Kidney (tissue), 14 donors: ENCODE results near the gene GVQW3. TPM values are rescaled to one million over a fixed set of nuclear protein-coding genes. Genes with fewer than 3 reads are reported as not detected.
"Not testable (repeated sequence)": the region's sequence is repeated elsewhere in the genome, so short reads cannot be mapped to it uniquely, and the experiment has no call there.

Experiments
- DNase-seq, 5 donors: peaks; one replicate each; pipeline ENCODE4 v3.0.0-alpha.2; 2013 to 2020
- FAIRE-seq: peaks from 2 replicates; lab custom pipeline; 2012; peaks lifted over from hg19 to GRCh38; lab: Jason Lieb, UNC
- H3K27ac ChIP-seq, 2 donors: one replicate each; pipeline ENCODE4 v1.7.0; 2013; ENCODE audit warnings: low read depth in 2 of 2, low read length in 2 of 2, inconsistent platforms in 1 of 2
- H3K27me3 ChIP-seq: one replicate; pipeline ENCODE4 v1.7.1; 2013; ENCODE audit warnings: low read length, inconsistent platforms; ENCODE audit not compliant: control insufficient read depth, insufficient read depth
- H3K36me3 ChIP-seq, 3 donors: one replicate each; pipeline versions ENCODE4 v1.7.0 to v1.7.1; 2013; ENCODE audit warnings: low read length in 3 of 3, control low read depth in 1 of 3, inconsistent platforms in 1 of 3; ENCODE audit not compliant: insufficient read depth in 3 of 3, control insufficient read depth in 2 of 3
- H3K4me1 ChIP-seq, 3 donors: one replicate each; pipeline versions ENCODE4 v1.7.0 to v1.7.1; 2013; ENCODE audit warnings: low read length in 3 of 3, inconsistent platforms in 1 of 3, low read depth in 1 of 3; ENCODE audit not compliant: control insufficient read depth in 2 of 3, insufficient read depth in 2 of 3
- H3K4me3 ChIP-seq, 3 donors: one replicate each; pipeline versions ENCODE4 v1.7.0 to v1.8.1; 2013; ENCODE audit warnings: low read length in 3 of 3, control low read depth in 1 of 3, inconsistent platforms in 1 of 3
- H3K9ac ChIP-seq, 3 donors: one replicate each; pipeline versions ENCODE4 v1.7.0 to v1.7.1; 2013; ENCODE audit warnings: low read length in 3 of 3, control low read depth in 1 of 3, inconsistent platforms in 1 of 3
- H3K9me3 ChIP-seq, 3 donors: one replicate each; pipeline versions ENCODE4 v1.7.0 to v1.7.1; 2013; ENCODE audit warnings: low read length in 3 of 3, control low read depth in 1 of 3, inconsistent platforms in 1 of 3; ENCODE audit not compliant: control insufficient read depth in 2 of 3, insufficient read depth in 1 of 3
- intact Hi-C: fragments of 100-400 bp; cut with DNase I; formaldehyde crosslinking; loops from one replicate; pipeline ENCODE4 v1.11.1; 2022
- polyA plus RNA-seq: library from polyadenylated mRNA; stranded (reverse); fragments of 350-450 nt; fragmentation: Illumina TruSeq; extraction: RNeasy Lipid Tissue Mini Kit (QIAGEN cat#74804); gene quantifications from one replicate; pipeline ENCODE4 v1.2.3, GENCODE V29; 2014; ENCODE audit warnings: low read depth, low replicate concordance; ENCODE audit not compliant: insufficient read depth
- total RNA-seq: library from RNA; stranded (reverse); fragmentation: NEBNext Ultra II Directional; extraction: Animal tissue kit (Norgen Biotek cat#: 25700); gene quantifications from one replicate; pipeline ENCODE4 v1.2.1, GENCODE V29; 2021
- TF ChIP-seq, protein P1 (sequence below): IDR thresholded peaks from 3 replicates; pipeline ENCODE4 v1.5.1; 2012; ENCODE audit warnings: mild to moderate bottlenecking, moderate library complexity, borderline replicate concordance; ENCODE audit not compliant: insufficient read depth; ENCODE audit errors: extremely low read depth
- donor health status: control.
- donor health status: control.
- donor health status: control.
- donor health status: control.
- donor health status: control.
- donor health status: DM: yes; HTN: yes; CAD: no.
- donor health status: Normal renal cell carcinoma (clear cell type).

Gene GVQW3
- total and polyA plus RNA-seq, 2 donors from 2014 or later = 1.4 to 3.4 TPM

DNA sequence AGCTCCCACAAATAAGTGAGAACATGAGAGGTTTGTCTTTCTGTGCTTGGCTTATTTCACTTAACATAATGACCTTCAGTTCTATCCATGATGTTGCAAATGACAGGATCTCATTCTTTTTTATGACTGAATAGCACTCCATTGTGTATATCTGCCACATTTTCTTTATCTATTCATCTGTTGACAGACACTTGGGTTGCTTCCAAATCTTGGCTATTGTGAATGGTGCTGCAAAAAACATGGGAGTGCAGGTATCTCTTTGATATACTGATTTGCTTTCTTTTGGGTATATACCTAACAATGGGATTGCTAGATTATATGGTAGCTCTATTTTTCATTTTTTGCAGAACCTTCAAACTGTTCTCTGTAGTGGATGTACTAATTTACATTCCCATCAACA lies 13.3 kb downstream of the GVQW3 start:
- FAIRE-seq (no peak), DNase-seq (no peak)
- Histone ChIP-seq H3K27ac (no peak overlapping the region), H3K9ac (no peak overlapping the region), H3K36me3 (no peaks in the 10 kb centered on the region), H3K4me1 (peaks cover 0 to 6% (median 3%) of the 10 kb centered on the region in 3 donors), H3K27me3 (no peaks in the 10 kb centered on the region), H3K4me3 (no peak overlapping the region), H3K9me3 (no peaks in the 10 kb centered on the region)
- TF ChIP-seq, protein P1, sequence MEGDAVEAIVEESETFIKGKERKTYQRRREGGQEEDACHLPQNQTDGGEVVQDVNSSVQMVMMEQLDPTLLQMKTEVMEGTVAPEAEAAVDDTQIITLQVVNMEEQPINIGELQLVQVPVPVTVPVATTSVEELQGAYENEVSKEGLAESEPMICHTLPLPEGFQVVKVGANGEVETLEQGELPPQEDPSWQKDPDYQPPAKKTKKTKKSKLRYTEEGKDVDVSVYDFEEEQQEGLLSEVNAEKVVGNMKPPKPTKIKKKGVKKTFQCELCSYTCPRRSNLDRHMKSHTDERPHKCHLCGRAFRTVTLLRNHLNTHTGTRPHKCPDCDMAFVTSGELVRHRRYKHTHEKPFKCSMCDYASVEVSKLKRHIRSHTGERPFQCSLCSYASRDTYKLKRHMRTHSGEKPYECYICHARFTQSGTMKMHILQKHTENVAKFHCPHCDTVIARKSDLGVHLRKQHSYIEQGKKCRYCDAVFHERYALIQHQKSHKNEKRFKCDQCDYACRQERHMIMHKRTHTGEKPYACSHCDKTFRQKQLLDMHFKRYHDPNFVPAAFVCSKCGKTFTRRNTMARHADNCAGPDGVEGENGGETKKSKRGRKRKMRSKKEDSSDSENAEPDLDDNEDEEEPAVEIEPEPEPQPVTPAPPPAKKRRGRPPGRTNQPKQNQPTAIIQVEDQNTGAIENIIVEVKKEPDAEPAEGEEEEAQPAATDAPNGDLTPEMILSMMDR = no peak
- intact Hi-C loops = no loop called here

DNA sequence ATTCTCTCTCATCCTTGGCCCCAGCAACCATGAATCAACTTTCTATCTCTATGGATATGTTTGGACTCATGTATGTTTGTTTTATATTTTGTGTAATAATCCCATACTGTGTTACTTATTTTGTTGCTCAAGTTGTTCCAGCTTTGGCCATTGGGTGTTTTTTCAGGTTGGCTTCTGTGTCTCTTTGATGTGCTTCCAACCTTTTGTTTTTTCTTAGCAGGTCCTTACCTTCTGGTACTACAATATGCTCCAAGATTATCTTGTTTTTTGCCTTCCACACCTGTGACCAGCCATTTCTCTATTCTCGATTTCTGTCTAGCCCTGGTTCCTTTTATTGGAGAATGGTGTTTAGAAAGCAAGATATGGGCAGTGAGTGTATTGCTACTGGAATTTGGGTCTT lies 14.2 kb downstream of the GVQW3 start:
- FAIRE-seq = no peak
- TF ChIP-seq, protein P1 = no peak
- no peak overlapping the region for H3K4me3 ChIP-seq
- no peaks in the 10 kb centered on the region for H3K9me3 ChIP-seq
- no peaks in the 10 kb centered on the region for H3K36me3 ChIP-seq
- no peak overlapping the region for H3K27ac ChIP-seq
- H3K27me3 ChIP-seq = no peaks in the 10 kb centered on the region
- intact Hi-C loops = no loop called here
- no peak for DNase-seq
- peaks cover 0 to 6% (median 3%) of the 10 kb centered on the region in 3 donors for H3K4me1 ChIP-seq
- H3K9ac ChIP-seq = no peak overlapping the region

DNA sequence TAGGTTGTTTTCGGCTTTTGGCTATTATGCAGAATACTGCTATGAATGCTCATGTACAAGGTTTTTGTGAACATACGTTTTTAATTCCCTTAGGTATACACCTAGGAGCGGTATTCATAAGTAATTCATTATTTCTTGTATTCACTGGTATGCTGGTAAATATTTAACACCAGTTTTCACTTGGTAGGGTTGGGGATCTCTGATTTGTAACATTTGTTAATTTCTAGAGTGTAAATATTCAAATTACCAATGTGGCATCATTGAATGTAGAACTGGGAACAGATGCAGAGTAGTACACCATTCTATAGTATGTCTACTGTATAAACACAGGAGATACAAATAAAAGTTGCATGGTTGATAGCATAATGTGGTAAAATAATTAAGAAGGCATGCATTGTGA lies 16.3 kb downstream of the GVQW3 start:
- Histone ChIP-seq H3K27ac (no peak overlapping the region), H3K36me3 (no peaks in the 10 kb centered on the region), H3K4me1 (no peaks in the 10 kb centered on the region), H3K4me3 (no peak overlapping the region), H3K9ac (no peak overlapping the region), H3K27me3 (no peaks in the 10 kb centered on the region), H3K9me3 (no peaks in the 10 kb centered on the region)
- intact Hi-C loops = no loop called here
- TF ChIP-seq, protein P1 = no peak
- DNase-seq = no peak
- no peak for FAIRE-seq

DNA sequence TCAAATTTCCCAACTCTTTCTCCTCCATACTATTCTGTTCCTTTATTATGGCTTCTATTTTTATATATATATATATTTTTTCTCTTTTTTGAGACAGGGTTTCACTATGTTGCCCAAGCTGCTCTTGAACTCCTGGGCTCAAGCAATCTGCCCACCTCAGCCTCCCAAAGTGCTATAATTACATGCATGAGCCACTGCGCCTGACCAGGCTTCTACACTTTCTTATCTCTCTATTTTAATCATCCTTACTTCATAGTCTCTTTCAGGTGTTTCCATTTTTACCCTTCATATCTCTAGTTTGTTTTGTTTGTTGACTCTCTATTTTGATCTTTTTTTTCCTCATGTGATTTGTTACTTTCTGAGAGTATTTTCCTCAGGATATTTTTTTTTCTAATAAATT lies 19.8 kb downstream of the GVQW3 start:
- H3K27ac ChIP-seq = no peak overlapping the region
- intact Hi-C loops = no loop called here
- FAIRE-seq (no peak), DNase-seq (no peak)
- no peaks in the 10 kb centered on the region for H3K4me1 ChIP-seq
- H3K4me3 ChIP-seq = no peak overlapping the region
- no peaks in the 10 kb centered on the region for H3K9me3 ChIP-seq
- no peaks in the 10 kb centered on the region for H3K36me3 ChIP-seq
- no peak overlapping the region for H3K9ac ChIP-seq
- TF ChIP-seq, protein P1 = no peak
- H3K27me3 ChIP-seq = no peaks in the 10 kb centered on the region

DNA sequence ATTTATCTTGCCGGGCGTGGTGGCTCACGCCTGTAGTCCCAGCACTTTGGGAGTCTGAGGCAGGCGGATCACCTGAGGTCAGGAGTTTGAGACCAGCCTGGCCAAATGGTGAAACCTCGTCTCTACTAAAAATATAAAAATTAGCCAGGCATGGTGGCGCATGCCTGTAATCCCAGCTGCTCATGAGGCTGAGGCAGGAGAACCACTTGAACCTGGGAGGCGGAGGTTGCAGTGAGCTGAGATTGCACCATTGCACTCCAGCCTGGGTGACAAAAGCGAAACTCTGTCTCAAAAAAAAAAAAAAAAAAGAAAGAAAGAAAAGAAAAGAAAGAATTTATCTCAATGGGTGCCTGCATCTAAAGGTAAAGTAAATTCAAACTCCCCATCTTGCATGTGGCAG lies 20.4 kb downstream of the GVQW3 start:
- H3K9me3 ChIP-seq, H3K4me1 ChIP-seq, H3K36me3 ChIP-seq, intact Hi-C loops, DNase-seq, FAIRE-seq, H3K9ac ChIP-seq, H3K27me3 ChIP-seq, H3K27ac ChIP-seq, H3K4me3 ChIP-seq: not testable (repeated sequence)
